IPS-NIHi7 (cell line): ENCODE data around the gene ATAD3B.
A peak's percentile ranks its signal among the peaks of the same experiment; 100 is the strongest.
"Not testable (repeated sequence)": the region's sequence is repeated elsewhere in the genome, so short reads cannot be mapped to it uniquely, and the experiment has no call there.

ENCODE experiments used
- DNase-seq: peaks from one replicate; pipeline ENCODE4 v3.0.0; 2012; ENCODE audit warnings: mixed read lengths; ENCODE audit errors: extremely low spot score

The ATAD3B gene

GRCh38 chr1:1533176-1533893 is 61.8 kb downstream of the ATAD3B start:
- not testable (repeated sequence) for DNase-seq

GRCh38 chr1:1533894-1534291 is 62.3 kb downstream of the ATAD3B start:
- DNase-seq, result not testable (repeated sequence)

GRCh38 chr1:1534401-1535154 is 63.0 kb downstream of the ATAD3B start:
- DNase-seq, result no peak

GRCh38 chr1:1535201-1536018 is 63.8 kb downstream of the ATAD3B start:
- no peak for DNase-seq

DNA sequence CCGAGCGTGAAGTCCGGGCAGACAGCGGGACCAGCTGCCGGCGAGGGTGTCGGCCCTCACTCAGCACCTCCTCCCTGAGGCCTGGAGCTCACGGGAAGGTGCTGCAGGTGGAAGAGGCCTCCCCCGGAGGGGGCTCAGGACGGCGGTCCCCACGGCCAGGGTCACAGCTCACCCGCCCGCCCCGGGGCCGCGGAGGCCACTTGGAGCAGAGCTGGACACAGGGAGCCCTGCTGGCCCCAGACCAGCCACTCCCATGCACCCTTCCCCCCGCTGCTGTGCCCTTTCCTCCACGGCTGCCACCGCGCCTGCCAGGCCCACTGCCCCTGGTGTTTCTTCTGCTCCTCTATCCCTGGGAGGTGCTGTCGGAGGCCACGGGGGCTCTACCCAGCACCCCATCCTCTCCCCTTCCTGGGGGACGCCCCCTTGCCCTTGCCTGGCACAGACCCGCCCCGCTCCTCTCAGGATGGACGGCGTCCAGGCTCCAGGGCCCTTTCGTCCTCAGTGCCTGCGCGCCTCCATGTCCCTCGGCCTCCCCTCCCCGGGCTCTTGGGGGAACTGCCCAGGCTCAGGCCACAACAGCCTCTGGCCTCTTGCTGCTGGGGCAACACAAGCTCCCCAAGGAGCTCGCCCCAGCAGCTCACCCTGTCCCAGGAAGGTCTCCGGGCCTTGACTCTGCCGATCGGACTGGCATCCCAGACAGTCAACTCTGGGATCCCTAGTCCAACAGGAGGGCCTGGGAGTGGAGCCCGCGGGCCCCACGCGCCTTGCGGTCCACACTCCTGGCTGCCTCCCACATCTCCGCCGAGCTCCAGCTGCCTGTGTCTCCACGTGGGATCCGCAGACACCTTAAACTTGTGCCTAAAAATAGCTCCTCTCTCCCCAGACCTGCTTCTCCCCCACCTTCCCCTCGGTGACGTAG is 64.7 kb downstream of the ATAD3B start:
- DNase-seq, result no peak

GRCh38 chr1:1536938-1537546 is 65.5 kb downstream of the ATAD3B start:
- no peak for DNase-seq

DNA sequence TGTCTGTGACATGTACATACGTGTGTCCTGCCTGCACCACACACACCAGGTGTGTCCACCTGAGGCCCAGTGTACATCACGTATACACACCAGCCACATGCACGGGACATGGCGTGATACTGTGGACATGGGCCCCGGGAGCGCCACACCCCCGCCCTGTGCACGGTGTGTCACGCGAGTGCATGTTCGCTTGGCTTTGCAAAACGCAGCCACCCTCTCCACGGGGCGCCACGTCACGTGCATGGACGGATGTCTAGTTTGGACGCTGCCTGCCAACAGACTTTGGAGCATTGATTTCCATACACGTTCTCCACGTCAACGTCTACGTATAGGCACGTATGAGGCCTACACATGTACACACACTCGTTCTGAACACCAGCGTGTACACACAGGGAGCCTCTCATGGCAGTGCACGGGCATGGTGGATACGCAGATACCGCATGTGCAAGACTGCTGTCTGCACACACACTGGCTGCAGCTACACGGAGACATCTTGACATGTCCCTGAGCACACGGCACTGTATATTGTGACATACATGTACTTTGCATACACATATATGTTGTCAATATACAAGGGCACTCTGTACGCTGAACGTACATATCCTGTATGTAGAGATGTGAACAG is 66.2 kb downstream of the ATAD3B start:
- DNase-seq, result no peak

- no peak for DNase-seq
These were observed 66.8 kb downstream of the ATAD3B start for GRCh38 chr1:1538334-1538733.

DNA sequence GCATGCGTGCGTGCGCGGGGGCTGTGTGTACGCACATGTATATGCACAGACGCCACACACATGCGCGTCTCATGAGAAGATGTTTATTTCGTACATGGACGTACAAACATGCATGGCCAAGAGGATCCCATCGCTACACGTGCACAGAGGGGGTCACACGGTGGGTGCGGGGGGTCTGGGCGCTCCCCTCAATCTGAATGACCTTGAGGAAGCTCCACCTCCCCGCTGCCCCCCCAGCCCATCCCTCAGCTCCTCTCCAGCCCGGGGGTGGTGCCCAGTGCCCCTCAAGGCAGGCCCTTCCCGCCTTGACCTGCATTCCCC is 67.4 kb downstream of the ATAD3B start:
- DNase-seq, result no peak

DNA sequence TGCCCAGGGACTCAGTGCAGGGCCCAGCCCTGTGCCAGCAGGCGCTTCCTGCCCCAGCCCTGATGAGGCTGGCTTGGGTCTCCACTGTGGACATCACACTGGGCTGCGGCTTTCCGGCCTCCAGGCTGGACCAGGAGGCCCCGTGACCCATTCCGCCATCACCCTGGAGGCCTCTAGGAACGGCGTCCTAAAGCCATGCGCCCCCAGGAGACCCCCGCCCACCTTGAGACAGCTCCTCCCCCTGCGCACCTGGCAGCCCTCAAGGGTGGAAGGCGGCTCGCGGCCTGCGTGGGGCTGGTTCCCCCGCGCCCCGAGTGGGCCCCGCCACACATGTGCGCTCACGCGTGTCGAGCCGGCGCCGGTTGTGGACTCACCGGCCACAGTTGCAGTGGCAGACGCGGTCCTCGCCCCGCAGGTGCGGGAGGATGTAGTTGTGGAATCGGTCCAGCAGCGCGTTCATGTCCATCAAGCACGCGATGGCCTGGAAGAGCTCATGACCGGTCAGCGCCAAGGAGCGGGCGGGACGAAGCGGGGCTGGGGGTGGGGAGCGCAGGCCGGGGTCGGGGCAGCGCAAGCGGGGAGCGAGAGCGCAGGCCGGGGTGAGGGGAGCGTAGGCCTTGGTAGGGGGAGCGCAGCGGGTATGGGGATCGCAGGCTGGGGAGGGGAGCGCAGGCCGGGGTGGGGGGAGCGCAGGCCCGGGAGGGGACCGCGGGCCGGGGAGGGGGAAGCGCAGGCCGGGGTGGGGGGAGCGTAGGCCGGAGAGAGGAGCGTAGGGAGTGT is 67.9 kb downstream of the ATAD3B start:
- peak; percentile 73 for DNase-seq

DNA sequence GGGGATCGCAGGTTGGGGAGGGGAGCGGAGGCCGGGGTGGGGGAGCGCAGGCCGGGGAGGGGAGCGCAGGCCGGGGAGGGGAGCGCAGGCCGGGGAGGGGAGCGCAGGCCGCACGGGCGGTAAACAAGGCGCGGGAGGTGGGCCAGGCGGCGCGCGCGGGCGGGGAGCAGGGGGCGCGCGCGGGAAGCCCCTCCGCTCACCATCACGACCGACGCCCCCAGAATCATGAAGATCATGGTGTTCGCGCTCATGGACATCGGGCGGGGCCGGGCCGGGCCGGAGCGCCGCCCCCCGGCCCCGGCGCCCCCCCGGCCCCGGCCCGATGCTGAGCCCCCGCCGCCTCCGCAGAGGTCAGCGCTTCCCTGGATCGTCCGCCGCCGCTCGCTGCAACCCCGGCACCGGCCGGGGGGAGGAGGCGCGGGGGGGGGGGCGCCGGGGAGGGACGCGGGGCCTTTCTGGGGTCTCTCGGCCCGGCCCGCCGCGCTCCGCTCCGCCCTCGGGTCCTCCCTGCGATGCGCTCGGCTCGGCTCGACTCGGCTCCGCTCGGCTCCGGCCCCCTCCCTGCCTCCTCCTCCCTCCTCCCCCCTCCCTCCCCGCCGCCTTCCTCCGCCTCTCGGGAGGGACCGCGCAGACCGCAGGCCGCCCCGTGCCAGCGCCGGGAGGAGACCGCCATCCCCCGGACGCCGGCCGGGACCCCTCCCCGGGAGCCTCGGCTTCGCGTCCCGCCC is 68.7 kb downstream of the ATAD3B start, which contains the start of gene TMEM240:
Gene TMEM240, minus strand, starts transcription at position 535 of the 728 bp plus-strand sequence. Its CDS starts 278 bp downstream, at position 257.
- peak; percentile 94 for DNase-seq

GRCh38 chr1:1540818-1541628 is 69.5 kb downstream of the ATAD3B start:
- no peak for DNase-seq

GRCh38 chr1:1541956-1542765 is 70.6 kb downstream of the ATAD3B start:
- DNase-seq, result no peak

DNA sequence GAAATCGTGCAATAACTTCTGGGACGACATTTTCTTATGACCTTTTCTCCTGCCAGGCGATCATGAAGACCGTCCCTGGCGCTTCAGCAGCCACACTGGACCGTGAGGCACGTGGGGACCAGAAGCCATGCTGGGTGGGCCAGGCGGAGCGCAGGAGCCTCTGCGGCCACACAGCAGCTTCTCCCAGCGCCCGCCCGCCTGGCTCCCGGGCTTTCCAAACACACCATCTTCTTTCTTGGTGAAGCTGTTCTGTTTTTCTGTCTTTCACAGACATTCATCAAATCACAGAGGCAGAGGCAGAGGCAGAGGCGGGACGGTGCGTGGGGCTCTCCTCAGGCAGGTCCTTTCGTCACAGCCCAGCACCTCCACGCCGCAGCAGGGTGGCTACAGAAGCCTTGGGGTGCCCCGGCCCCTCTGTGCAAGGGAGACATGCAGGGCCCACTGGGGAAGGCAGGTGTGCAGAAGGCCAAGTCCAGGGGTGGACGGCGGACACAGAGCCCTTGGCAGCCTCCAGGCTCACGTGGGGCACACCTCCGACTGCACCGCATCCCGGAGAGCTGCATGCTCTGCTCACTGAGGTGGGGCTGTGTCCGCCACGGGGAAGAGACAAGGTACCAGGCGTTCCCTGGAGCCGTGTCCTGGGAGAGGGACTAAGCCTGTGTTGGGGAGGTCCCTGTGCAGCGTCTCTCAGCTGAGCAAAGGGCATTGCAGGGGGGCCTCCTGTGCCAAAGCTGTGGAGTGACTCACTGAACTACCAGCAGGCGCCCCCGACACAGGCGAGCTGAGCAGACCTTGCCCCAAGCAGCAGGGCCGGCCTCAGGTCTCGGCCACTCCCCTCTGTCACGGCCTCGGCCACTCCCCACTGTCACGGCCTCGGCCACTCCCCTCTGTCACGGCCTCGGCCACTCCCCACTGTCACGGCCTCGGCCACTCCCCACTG is 71.5 kb downstream of the ATAD3B start:
- DNase-seq, result no peak

DNA sequence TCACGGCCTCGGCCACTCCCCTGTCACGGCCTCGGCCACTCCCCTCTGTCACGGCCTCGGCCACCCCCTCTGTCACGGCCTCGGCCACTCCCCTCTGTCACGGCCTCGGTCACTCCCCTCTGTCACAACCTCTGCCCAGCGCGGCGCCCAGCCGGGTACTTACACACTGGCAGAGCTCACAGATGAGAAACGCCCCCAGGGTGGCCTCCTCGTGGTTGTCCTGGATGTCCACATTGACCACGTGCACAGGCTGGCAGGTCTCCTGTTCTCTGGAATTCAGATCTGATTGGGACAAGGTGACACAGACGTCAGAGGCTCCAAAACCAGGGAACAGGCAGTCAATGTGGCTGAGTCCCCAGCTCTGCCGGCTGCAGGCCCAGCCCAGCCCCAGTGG is 72.1 kb downstream of the ATAD3B start:
- DNase-seq, result no peak

- DNase-seq, result no peak
These were observed 73.0 kb downstream of the ATAD3B start for GRCh38 chr1:1544544-1544943.
